Activated T-cell treated with anti-CD3 and anti-CD28 coated beads, Interleukin-2, amount 50 U/mL, for 1 hour (primary cell): ENCODE results near the gene DDX1.
"Not testable (repeated sequence)": the region's sequence is repeated elsewhere in the genome, so short reads cannot be mapped to it uniquely, and the experiment has no call there.

Experiments
- DNase-seq: peaks from one replicate; pipeline ENCODE4 v3.0.0-alpha.2; 2020

The DDX1 gene

GRCh38 chr2:15591692-15592463 is at the start of gene DDX1:
DDX1 (plus strand) TSS chr2:15591868; CDS start chr2:15591934, 66 bp downstream.
- DNase-seq: peak; percentile 91

GRCh38 chr2:15542269-15542668 is 49.4 kb upstream of the DDX1 start:
- not testable (repeated sequence) for DNase-seq

GRCh38 chr2:15543053-15543452 is 48.6 kb upstream of the DDX1 start:
- no peak for DNase-seq

GRCh38 chr2:15543541-15543940 is 48.1 kb upstream of the DDX1 start:
- DNase-seq: no peak

GRCh38 chr2:15544227-15544626 is 47.4 kb upstream of the DDX1 start:
- DNase-seq: no peak

GRCh38 chr2:15546297-15547098 is 45.2 kb upstream of the DDX1 start:
- no peak for DNase-seq

- DNase-seq: no peak
Measured at GRCh38 chr2:15547115-15547876, 44.4 kb upstream of the DDX1 start.

GRCh38 chr2:15548974-15549373 is 42.7 kb upstream of the DDX1 start:
- no peak for DNase-seq

- DNase-seq: no peak
Measured at GRCh38 chr2:15553519-15553918, 38.1 kb upstream of the DDX1 start.

GRCh38 chr2:15553951-15554350 is 37.7 kb upstream of the DDX1 start:
- DNase-seq: no peak

GRCh38 chr2:15554525-15555218 is 37.0 kb upstream of the DDX1 start:
- no peak for DNase-seq

- DNase-seq: no peak
Measured at GRCh38 chr2:15555760-15556193, 35.9 kb upstream of the DDX1 start.

- no peak for DNase-seq
Measured at GRCh38 chr2:15556311-15556930, 35.2 kb upstream of the DDX1 start.

GRCh38 chr2:15557887-15558311 is 33.8 kb upstream of the DDX1 start:
- DNase-seq: no peak

GRCh38 chr2:15559379-15560139 is 32.1 kb upstream of the DDX1 start:
- no peak for DNase-seq

- DNase-seq: peak; percentile 19
Measured at GRCh38 chr2:15560140-15560987, 31.3 kb upstream of the DDX1 start.

- peak; percentile 73 for DNase-seq
Measured at GRCh38 chr2:15560988-15561573, 30.6 kb upstream of the DDX1 start, which contains the start of gene NBAS. NBAS (minus strand) TSS chr2:15561334; CDS start chr2:15561304, 30 bp downstream.

- DNase-seq: peak; percentile 26
Measured at GRCh38 chr2:15561574-15562344, 29.9 kb upstream of the DDX1 start.
